Choroid plexus epithelial cell (primary cell): ENCODE measurements around the gene ANGPT4.

Experiments used
- DNase-seq: peaks from one replicate; pipeline ENCODE4 v3.0.0-alpha.2; 2010; ENCODE audit warnings: low read depth
- H3K4me3 ChIP-seq: 2 replicates; pipeline ENCODE4 v1.5.1; 2011; ENCODE audit warnings: low read depth, mild to moderate bottlenecking, control low read depth, low read length, moderate library complexity
- TF ChIP-seq, protein P1 (sequence below): conservative IDR thresholded peaks from 2 replicates; pipeline ENCODE4 v1.5.1; 2011; ENCODE audit warnings: low read depth, mild to moderate bottlenecking, control low read depth, inconsistent platforms, low read length, moderate library complexity

The ANGPT4 gene

DNA sequence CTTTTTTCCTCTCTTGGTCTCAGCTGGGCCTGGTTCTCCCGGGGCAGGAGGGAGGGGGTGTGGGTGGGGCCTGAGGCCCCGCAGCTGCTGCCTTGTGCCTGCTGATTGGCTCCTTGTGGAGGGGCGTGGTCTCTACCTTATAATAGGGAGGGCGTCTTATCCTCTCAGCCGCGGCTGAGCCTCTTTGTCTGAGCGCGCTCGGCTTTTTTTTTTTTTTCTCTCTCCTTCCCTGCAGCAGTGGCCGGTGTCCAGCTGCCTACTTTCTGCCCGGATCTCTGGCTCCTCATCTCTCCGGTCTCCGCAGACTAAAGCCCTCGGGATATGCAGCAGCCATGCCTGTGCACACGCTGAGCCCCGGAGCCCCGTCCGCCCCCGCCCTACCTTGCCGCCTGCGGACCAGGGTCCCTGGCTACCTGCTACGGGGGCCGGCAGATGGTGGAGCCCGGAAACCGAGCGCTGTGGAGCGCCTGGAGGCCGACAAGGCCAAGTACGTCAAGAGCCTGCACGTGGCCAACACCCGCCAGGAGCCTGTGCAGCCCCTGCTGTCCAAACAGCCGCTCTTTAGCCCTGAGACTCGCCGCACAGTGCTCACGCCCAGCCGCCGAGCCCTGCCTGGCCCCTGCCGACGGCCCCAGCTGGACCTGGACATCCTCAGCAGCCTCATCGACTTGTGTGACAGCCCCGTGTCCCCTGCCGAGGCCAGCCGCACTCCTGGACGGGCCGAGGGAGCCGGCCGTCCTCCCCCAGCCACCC, 71.5 kb downstream of the ANGPT4 start:
- TF ChIP-seq, protein P1, sequence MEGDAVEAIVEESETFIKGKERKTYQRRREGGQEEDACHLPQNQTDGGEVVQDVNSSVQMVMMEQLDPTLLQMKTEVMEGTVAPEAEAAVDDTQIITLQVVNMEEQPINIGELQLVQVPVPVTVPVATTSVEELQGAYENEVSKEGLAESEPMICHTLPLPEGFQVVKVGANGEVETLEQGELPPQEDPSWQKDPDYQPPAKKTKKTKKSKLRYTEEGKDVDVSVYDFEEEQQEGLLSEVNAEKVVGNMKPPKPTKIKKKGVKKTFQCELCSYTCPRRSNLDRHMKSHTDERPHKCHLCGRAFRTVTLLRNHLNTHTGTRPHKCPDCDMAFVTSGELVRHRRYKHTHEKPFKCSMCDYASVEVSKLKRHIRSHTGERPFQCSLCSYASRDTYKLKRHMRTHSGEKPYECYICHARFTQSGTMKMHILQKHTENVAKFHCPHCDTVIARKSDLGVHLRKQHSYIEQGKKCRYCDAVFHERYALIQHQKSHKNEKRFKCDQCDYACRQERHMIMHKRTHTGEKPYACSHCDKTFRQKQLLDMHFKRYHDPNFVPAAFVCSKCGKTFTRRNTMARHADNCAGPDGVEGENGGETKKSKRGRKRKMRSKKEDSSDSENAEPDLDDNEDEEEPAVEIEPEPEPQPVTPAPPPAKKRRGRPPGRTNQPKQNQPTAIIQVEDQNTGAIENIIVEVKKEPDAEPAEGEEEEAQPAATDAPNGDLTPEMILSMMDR = no peak
- H3K4me3 ChIP-seq = peak overlapping the region; percentile 54

DNA sequence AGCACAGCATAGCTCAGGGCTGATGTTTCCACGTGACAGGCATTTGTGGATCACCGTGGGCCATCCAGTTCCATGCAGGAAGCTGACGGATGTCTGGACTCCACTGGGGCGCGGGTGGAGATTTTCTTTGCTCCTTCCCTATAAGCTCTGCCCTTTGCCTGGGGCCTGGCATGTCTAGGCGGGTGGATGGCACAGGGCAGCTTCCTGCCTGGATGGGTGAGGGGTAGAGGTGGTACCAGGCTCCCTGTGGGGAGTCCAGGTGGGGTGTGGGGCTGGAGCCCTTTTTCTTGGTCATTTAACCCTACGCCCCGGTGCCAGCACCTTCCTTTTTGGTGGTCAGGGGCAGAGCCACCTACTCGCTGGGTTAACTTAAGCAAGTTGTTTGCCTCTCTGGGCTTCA, 72.2 kb downstream of the ANGPT4 start:
- TF ChIP-seq, protein P1 = no peak
- H3K4me3 ChIP-seq = no peak overlapping the region
- DNase-seq = no peak

More for the DNA sequence above, 71.5 kb downstream of the ANGPT4 start:
- DNase-seq = peak; percentile 96

DNA sequence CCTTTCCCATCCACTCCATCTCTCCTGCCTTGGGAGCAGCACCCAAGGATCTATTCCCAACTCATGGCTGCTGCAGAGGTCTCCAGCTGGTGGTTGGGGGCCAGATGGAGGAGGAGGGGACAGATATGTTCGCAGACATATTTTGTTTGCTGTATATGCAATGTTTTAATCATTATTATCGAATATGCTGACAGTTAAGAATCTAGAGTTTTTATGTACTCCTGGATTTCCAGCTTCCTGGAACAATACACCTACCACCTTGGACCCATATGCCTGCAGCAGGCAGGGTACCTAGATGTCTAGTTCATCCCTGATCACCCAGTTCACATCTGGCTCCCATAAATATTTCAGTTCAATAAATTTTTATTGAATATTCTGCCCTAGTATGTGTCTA, 73.6 kb downstream of the ANGPT4 start:
- no peak overlapping the region for H3K4me3 ChIP-seq
- no peak for DNase-seq
- TF ChIP-seq, protein P1 = no peak

DNA sequence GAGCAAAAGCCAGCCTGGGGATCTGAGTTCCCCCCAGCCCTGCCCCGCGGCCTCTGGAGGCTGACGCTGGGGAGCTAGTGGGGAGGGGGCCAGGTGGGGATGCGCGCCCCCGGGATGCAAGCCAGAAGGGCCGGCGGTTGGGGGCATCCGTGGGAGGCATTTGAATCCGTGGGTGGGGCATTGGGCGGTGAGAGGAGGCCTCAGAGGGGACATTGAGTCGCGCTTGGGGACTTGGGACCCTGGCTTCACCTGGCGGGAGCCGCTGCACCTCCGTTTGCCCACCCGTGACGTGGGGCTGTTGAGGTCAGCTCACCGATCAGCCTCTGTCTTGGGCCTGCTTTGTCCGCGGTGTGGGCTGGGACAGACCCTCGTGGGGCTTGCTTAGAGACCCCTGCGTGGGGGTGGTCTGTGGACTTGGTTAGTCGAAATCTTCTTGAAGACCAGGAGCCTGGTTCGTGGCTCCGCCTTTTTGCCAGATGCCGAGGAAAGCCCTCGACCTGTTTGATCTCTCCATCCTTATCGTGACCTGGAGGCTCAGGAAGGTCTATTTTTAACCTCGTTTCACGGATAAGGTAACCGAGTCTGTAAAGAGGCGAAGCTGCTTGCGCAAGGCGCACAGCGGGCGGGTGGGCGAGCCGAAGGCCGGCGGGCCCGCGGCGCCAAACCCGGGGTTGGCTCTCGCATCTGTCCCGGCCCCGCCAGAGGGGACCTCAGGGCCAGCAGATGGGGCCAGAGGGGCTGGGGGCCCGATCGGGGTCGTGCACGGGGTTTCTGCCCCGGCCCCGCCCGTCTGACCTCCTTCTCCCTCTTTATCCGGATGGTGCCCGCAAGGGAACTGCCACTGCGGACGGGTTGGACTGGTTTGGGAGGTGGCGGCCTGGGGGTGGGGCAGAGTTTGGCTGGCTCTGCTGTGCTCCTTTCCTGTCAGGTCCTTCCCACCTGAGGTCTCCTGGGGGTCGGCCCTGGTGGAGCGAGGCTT, 74.3 kb downstream of the ANGPT4 start:
- H3K4me3 ChIP-seq = peak overlapping the region; percentile 58
- no peak for DNase-seq
- TF ChIP-seq, protein P1 = no peak

DNA sequence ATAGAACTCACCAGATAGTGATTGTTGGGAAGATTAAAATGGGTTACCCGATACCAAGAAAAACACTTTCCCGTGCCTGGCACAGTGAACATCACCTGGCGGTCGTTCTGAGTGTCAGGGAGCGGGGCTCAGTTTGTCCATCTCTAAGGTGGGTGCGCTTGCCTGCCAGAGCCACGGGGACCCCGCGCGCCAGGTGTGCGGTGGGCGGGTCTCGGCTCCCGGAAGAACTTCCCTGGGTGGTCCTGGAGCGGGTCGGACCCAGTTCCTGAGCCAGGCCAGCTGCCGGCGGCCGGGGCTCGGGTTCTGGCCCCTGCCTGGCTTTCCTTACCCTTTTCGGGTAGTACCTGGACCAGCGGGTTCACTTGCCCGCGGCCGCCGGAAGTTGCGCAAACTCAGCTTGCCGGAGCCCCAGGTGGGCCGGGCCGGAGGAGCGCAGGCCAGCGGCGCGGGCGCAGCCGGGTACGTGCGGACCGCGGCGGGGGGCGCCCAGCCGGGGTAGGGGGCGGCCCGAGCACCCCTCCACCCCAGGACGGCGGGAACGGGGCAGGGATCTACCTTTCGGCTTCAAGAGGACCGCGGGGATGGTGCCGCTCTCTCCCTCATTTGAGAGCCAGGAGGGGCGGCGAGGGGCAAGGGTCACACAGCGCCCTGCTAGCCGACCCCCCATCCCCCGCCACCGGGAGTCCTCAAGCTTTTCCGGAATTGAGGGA, 75.1 kb downstream of the ANGPT4 start:
- peak overlapping the region; percentile 58 for H3K4me3 ChIP-seq
- TF ChIP-seq, protein P1 = no peak
- DNase-seq = peak; percentile 23

DNA sequence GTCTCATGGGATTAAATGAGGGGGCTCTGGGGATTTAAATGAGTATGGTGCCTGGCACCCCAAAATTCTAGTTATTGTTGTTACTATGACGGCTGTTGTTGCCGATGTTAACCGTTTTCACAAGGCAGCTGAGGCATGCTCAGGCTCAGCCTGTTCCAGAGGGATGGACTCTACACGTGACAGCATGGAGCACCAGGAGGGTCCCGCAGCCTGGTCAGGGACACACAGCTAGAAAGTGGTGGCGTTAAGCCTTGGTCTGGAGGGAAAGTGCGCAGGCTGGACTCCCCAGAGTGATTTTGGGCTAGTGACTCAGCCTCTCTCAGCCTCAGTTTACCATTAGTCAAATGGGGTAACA, 75.7 kb downstream of the ANGPT4 start:
- H3K4me3 ChIP-seq = no peak overlapping the region
- DNase-seq = no peak
- TF ChIP-seq, protein P1 = no peak
